Gastroesophageal sphincter (tissue), 4 donors: ENCODE results near the gene HSF4. TPM values are rescaled to one million over a fixed set of nuclear protein-coding genes. Genes with fewer than 3 reads are reported as not detected.

Source experiments
- ATAC-seq: fragments of 150-250 bp; one replicate; pipeline ENCODE4 v1.9.1; 2016; ENCODE audit warnings: mild to moderate bottlenecking, moderate library complexity
- H3K27ac ChIP-seq, 4 donors: fragments of 200-600 bp; sonication (generic) in 3 of 4; 1 replicate in 3 of 4; 2 replicates in 1 of 4; pipeline ENCODE4 v1.5.1; 2016 to 2019
- H3K27me3 ChIP-seq: fragments of 200-600 bp; sonication (generic); one replicate; pipeline ENCODE4 v1.5.1; 2019
- H3K36me3 ChIP-seq, 2 donors: fragments of 200-600 bp; sonication (generic); one replicate each; pipeline ENCODE4 v1.5.1; 2019; ENCODE audit warnings: control low read depth in 1 of 2
- H3K4me1 ChIP-seq, 3 donors: fragments of 200-600 bp; sonication (generic); 1 replicate in 2 of 3; 2 replicates in 1 of 3; pipeline ENCODE4 v1.5.1; 2016 to 2019; ENCODE audit warnings: control low read depth in 2 of 3
- H3K4me3 ChIP-seq, 2 donors: fragments of 200-600 bp; sonication (generic); one replicate each; pipeline ENCODE4 v1.5.1; 2019; ENCODE audit warnings: mild to moderate bottlenecking in 1 of 2, moderate library complexity in 1 of 2
- H3K9me3 ChIP-seq, 3 donors: fragments of 200-600 bp; sonication (generic); one replicate each; pipeline ENCODE4 v1.5.1; 2017 to 2019; ENCODE audit warnings: control low read depth in 2 of 3
- EP300 ChIP-seq: sonication (generic); formaldehyde crosslinking; IDR thresholded peaks from one replicate; pipeline ENCODE4 v1.6.1; 2017; ENCODE audit warnings: antibody characterized with exemption, mild to moderate bottlenecking
- POLR2A ChIP-seq, 2 donors: fragments of 450-650 bp; IDR thresholded peaks; one replicate each; pipeline ENCODE4 v1.6.1; 2017; ENCODE audit warnings: antibody characterized with exemption in 2 of 2, mild to moderate bottlenecking in 2 of 2, moderate library complexity in 1 of 2
- POLR2AphosphoS5 ChIP-seq: sonication (generic); formaldehyde crosslinking; IDR thresholded peaks from one replicate; pipeline ENCODE4 v1.6.1; 2017; ENCODE audit warnings: antibody characterized with exemption
- WGBS, 2 donors: methylation state at CpG; one replicate each; pipeline ENCODE4 v1.1.5; 2018; ENCODE audit warnings: low coverage in 1 of 2; 5-methylcytosine and 5-hydroxymethylcytosine counted together
- total RNA-seq, 4 donors: library from RNA; depleted of rRNA; stranded (reverse); fragments of >200 nt; gene quantifications; one replicate each; pipeline ENCODE4 v1.1.0, GENCODE V29; 2016
- TF ChIP-seq, protein P1 (sequence below), 4 experiments: fragments of 200-600 bp in 2 of 4; fragments of 450-650 bp in 2 of 4; sonication (generic) in 1 of 4; IDR thresholded peaks; one replicate each; pipeline ENCODE4 v1.5.1; 2017 to 2019; ENCODE audit warnings: antibody characterized with exemption in 4 of 4, mild to moderate bottlenecking in 2 of 4, moderate library complexity in 2 of 4

HSF4 gene
- total RNA-seq, 4 donors from 2014 or later, result 7.7 to 110 (median 59.4) TPM

- Histone ChIP-seq H3K4me1 (no peaks in the 10 kb centered on the region), H3K9me3 (no peaks in the 10 kb centered on the region), H3K4me3 (no peak overlapping the region), H3K36me3 (peaks cover 0 to 100% of the 10 kb centered on the region in 2 donors), H3K27ac (no peak overlapping the region), H3K27me3 (no peaks in the 10 kb centered on the region)
- WGBS, 2 donors, result 96% methylated on average over 4 of the region's 13 CpGs; no CpG with 5 or more reads in 1 of the 2 donors
- no peak for ATAC-seq
- no peak for TF ChIP-seq EP300
- no peak for TF ChIP-seq POLR2A (IDR thresholded peaks at IDR 0.05)
- TF ChIP-seq, protein P1, sequence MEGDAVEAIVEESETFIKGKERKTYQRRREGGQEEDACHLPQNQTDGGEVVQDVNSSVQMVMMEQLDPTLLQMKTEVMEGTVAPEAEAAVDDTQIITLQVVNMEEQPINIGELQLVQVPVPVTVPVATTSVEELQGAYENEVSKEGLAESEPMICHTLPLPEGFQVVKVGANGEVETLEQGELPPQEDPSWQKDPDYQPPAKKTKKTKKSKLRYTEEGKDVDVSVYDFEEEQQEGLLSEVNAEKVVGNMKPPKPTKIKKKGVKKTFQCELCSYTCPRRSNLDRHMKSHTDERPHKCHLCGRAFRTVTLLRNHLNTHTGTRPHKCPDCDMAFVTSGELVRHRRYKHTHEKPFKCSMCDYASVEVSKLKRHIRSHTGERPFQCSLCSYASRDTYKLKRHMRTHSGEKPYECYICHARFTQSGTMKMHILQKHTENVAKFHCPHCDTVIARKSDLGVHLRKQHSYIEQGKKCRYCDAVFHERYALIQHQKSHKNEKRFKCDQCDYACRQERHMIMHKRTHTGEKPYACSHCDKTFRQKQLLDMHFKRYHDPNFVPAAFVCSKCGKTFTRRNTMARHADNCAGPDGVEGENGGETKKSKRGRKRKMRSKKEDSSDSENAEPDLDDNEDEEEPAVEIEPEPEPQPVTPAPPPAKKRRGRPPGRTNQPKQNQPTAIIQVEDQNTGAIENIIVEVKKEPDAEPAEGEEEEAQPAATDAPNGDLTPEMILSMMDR (IDR thresholded peaks at IDR 0.05), result no peak
- no peak for TF ChIP-seq POLR2AphosphoS5
Measured at GRCh38 chr16:67141391-67141790, 23.2 kb upstream of the HSF4 start.

- H3K4me3 ChIP-seq, result no peak overlapping the region
- no peak for ATAC-seq
- no CpG with 5 or more reads among the region's 9 CpGs for WGBS, 2 donors
- H3K27ac ChIP-seq, result no peak overlapping the region
- TF ChIP-seq POLR2A (IDR thresholded peaks at IDR 0.05) (no peak), POLR2AphosphoS5 (no peak), EP300 (no peak)
- TF ChIP-seq, protein P1 (IDR thresholded peaks at IDR 0.05), result no peak
- H3K4me1 ChIP-seq, result no peaks in the 10 kb centered on the region
- H3K36me3 ChIP-seq, result peaks cover 0 to 100% of the 10 kb centered on the region in 2 donors
- H3K27me3 ChIP-seq, result no peaks in the 10 kb centered on the region
- H3K9me3 ChIP-seq, result no peaks in the 10 kb centered on the region
Measured at GRCh38 chr16:67142342-67142741, 22.2 kb upstream of the HSF4 start.

DNA sequence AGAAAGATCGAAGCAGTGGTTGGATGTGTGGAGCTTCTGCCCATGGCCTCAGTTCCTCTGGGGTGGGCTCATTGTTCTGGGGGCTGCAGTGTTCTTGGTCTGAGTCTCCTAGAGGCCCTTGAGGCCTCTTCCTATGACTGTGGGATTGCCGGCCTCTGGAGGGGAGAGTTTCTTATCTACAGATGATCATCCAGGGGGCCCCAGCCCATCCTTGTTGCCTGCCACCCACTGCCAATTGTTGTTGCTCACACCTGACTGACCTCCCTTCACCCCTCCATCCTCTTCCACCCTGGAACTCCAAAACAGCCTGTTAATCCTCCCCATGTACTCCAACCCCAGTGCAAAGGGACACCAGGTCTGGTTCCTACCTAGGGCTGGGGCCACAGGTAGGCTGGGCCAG, 19.6 kb upstream of the HSF4 start:
- TF ChIP-seq, protein P1 (IDR thresholded peaks at IDR 0.05), result no peak
- TF ChIP-seq POLR2AphosphoS5, result no peak
- TF ChIP-seq POLR2A (IDR thresholded peaks at IDR 0.05), result no peak
- TF ChIP-seq EP300, result no peak
- Histone ChIP-seq H3K9me3 (no peaks in the 10 kb centered on the region), H3K36me3 (peaks cover 0 to 97% of the 10 kb centered on the region in 2 donors), H3K27ac (no peak overlapping the region), H3K4me3 (no peak overlapping the region), H3K27me3 (no peaks in the 10 kb centered on the region), H3K4me1 (peaks cover 0 to 13% (median 0%) of the 10 kb centered on the region in 3 donors)
- ATAC-seq, result no peak
- WGBS, 2 donors, result 100% methylated on average over 2 of the region's 2 CpGs; no CpG with 5 or more reads in 1 of the 2 donors

GRCh38 chr16:67145746-67146145, 18.8 kb upstream of the HSF4 start:
- 90 to 93% methylated on average over 2 of the region's 2 CpGs for WGBS, 2 donors
- H3K27ac ChIP-seq, result no peak overlapping the region
- ATAC-seq, result no peak
- no peak overlapping the region for H3K4me3 ChIP-seq
- peaks cover 0 to 89% of the 10 kb centered on the region in 2 donors for H3K36me3 ChIP-seq
- no peaks in the 10 kb centered on the region for H3K9me3 ChIP-seq
- peaks cover 0 to 21% (median 5%) of the 10 kb centered on the region in 3 donors for H3K4me1 ChIP-seq
- no peaks in the 10 kb centered on the region for H3K27me3 ChIP-seq
- TF ChIP-seq EP300 (no peak), POLR2A (IDR thresholded peaks at IDR 0.05) (no peak), POLR2AphosphoS5 (no peak)
- TF ChIP-seq, protein P1 (IDR thresholded peaks at IDR 0.05), result no peak

GRCh38 chr16:67146523-67147357, 17.8 kb upstream of the HSF4 start:
- Histone ChIP-seq H3K36me3 (peaks cover 0 to 79% of the 10 kb centered on the region in 2 donors), H3K4me3 (no peak overlapping the region), H3K4me1 (peaks cover 0 to 31% (median 10%) of the 10 kb centered on the region in 3 donors), H3K27me3 (no peaks in the 10 kb centered on the region), H3K27ac (no peak overlapping the region), H3K9me3 (no peaks in the 10 kb centered on the region)
- TF ChIP-seq EP300, result no peak
- TF ChIP-seq POLR2AphosphoS5, result no peak
- no peak for TF ChIP-seq POLR2A (IDR thresholded peaks at IDR 0.05)
- TF ChIP-seq, protein P1 (IDR thresholded peaks at IDR 0.05), result no peak
- ATAC-seq, result no peak
- WGBS, 2 donors, result 66 to 87% methylated on average over 2 to 6 of the region's 7 CpGs
